H9 (cell line): Measurements from ENCODE around the gene ABHD8. TPM values are rescaled to one million over a fixed set of nuclear protein-coding genes. Genes with fewer than 3 reads are reported as not detected.
A peak's percentile ranks its signal among the peaks of the same experiment; 100 is the strongest.

Source experiments
- DNase-seq: peaks from one replicate; pipeline ENCODE4 v3.0.0-alpha.2; 2017
- H2AFZ ChIP-seq: one replicate; pipeline ENCODE4 v1.6.1; 2013; ENCODE audit warnings: mild to moderate bottlenecking, low read length, control low read depth, moderate library complexity
- H2AK5ac ChIP-seq: 2 replicates; pipeline ENCODE4 v1.6.1; 2013; ENCODE audit warnings: low read length, control low read depth, mixed read lengths; ENCODE audit not compliant: insufficient read length
- H2BK120ac ChIP-seq: one replicate; pipeline ENCODE4 v1.6.1; 2013; ENCODE audit warnings: low read depth, mild to moderate bottlenecking, low read length, control low read depth, inconsistent platforms; ENCODE audit not compliant: poor library complexity, severe bottlenecking
- H2BK12ac ChIP-seq: 2 replicates; pipeline ENCODE4 v1.6.1; 2013; ENCODE audit warnings: low read length, control low read depth, mixed read lengths, low read depth; ENCODE audit not compliant: insufficient read length
- H2BK15ac ChIP-seq: 2 replicates; pipeline ENCODE4 v1.6.1; 2013; ENCODE audit warnings: low read depth, low read length, control low read depth
- H2BK20ac ChIP-seq: one replicate; pipeline ENCODE4 v1.6.1; 2013; ENCODE audit warnings: low read depth, mild to moderate bottlenecking, low read length, control low read depth, inconsistent platforms; ENCODE audit not compliant: poor library complexity, severe bottlenecking
- H2BK5ac ChIP-seq: 2 replicates; pipeline ENCODE4 v1.6.1; 2013; ENCODE audit warnings: low read length, control low read depth, mixed read lengths; ENCODE audit not compliant: insufficient read length
- H3K14ac ChIP-seq: 2 replicates; pipeline ENCODE4 v1.6.1; 2013; ENCODE audit warnings: low read length, control low read depth; ENCODE audit not compliant: insufficient read depth
- H3K18ac ChIP-seq: 2 replicates; pipeline ENCODE4 v1.6.1; 2013; ENCODE audit warnings: low read depth, mild to moderate bottlenecking, mixed read lengths, low read length, control low read depth; ENCODE audit not compliant: insufficient read length
- H3K23ac ChIP-seq: 2 replicates; pipeline ENCODE4 v1.6.1; 2013; ENCODE audit warnings: low read length, control low read depth, mixed read lengths, low read depth; ENCODE audit not compliant: insufficient read length
- H3K23me2 ChIP-seq: 2 replicates; pipeline ENCODE4 v1.6.1; 2013; ENCODE audit warnings: low read depth, mild to moderate bottlenecking, mixed read lengths, low read length, control low read depth; ENCODE audit not compliant: insufficient read length, poor library complexity, severe bottlenecking
- H3K27ac ChIP-seq: 2 replicates; pipeline ENCODE4 v1.5.1; 2013; ENCODE audit warnings: low read length, control low read depth, mixed read lengths, low read depth; ENCODE audit not compliant: insufficient read length
- H3K27me3 ChIP-seq: 2 replicates; pipeline ENCODE4 v1.6.1; 2013; ENCODE audit warnings: low read length, control low read depth, inconsistent platforms; ENCODE audit not compliant: insufficient read depth
- H3K4ac ChIP-seq: 2 replicates; pipeline ENCODE4 v1.6.1; 2013; ENCODE audit warnings: low read depth, mild to moderate bottlenecking, control low read depth, inconsistent platforms, low read length, moderate library complexity
- H3K4me1 ChIP-seq: 2 replicates; pipeline ENCODE4 v1.6.1; 2013; ENCODE audit warnings: low read length, control low read depth, inconsistent platforms; ENCODE audit not compliant: insufficient read depth
- H3K4me2 ChIP-seq: 2 replicates; pipeline ENCODE4 v1.6.1; 2013; ENCODE audit warnings: low read length, control low read depth, mixed read lengths; ENCODE audit not compliant: insufficient read length, insufficient read depth
- H3K56ac ChIP-seq: 2 replicates; pipeline ENCODE4 v1.6.1; 2013; ENCODE audit warnings: low read depth, mild to moderate bottlenecking, mixed read lengths, low read length, control low read depth; ENCODE audit not compliant: insufficient read length
- H3K79me1 ChIP-seq: 2 replicates; pipeline ENCODE4 v1.6.1; 2013; ENCODE audit warnings: low read depth, mild to moderate bottlenecking, moderate library complexity, low read length, control low read depth, inconsistent platforms; ENCODE audit not compliant: insufficient read depth, poor library complexity, severe bottlenecking
- H3K79me2 ChIP-seq: 2 replicates; pipeline ENCODE4 v1.6.1; 2013; ENCODE audit warnings: low read length, control low read depth, inconsistent platforms; ENCODE audit not compliant: insufficient read depth
- H3K9ac ChIP-seq: 2 replicates; pipeline ENCODE4 v1.6.1; 2013; ENCODE audit warnings: low read length, control low read depth, mixed read lengths; ENCODE audit not compliant: insufficient read length; ENCODE audit errors: extremely low read depth
- H3K9me3 ChIP-seq: one replicate; pipeline ENCODE4 v1.6.1; 2013; ENCODE audit warnings: low read depth, low read length, inconsistent platforms; ENCODE audit not compliant: control insufficient read depth
- H3T11ph ChIP-seq: one replicate; pipeline ENCODE4 v1.6.1; 2013; ENCODE audit warnings: mild to moderate bottlenecking, low read length, control low read depth, inconsistent platforms
- H4K20me1 ChIP-seq: one replicate; pipeline ENCODE4 v1.6.1; 2013; ENCODE audit not compliant: control insufficient read depth, insufficient read length, insufficient read depth
- H4K5ac ChIP-seq: 2 replicates; pipeline ENCODE4 v1.6.1; 2013; ENCODE audit warnings: low read depth, mild to moderate bottlenecking, mixed read lengths, low read length, control low read depth; ENCODE audit not compliant: insufficient read length
- H4K8ac ChIP-seq: replicated peaks from 2 replicates; pipeline ENCODE4 v1.6.1; 2013; ENCODE audit warnings: low read length, control low read depth, mixed read lengths, low read depth; ENCODE audit not compliant: insufficient read length
- H4K91ac ChIP-seq: 2 replicates; pipeline ENCODE4 v1.6.1; 2013; ENCODE audit warnings: low read depth, mild to moderate bottlenecking, moderate library complexity, mixed read lengths, low read length, control low read depth; ENCODE audit not compliant: insufficient read length
- H3K27ac Mint-ChIP-seq, 3 experiments: 2 replicates in 2 of 3; 3 replicates in 1 of 3; pipeline ENCODE4 v1.8.0; 2020 to 2021; ENCODE audit warnings: mixed read lengths in 3 of 3, mild to moderate bottlenecking in 1 of 3, moderate library complexity in 1 of 3
- H3K27me3 Mint-ChIP-seq: 2 replicates; pipeline ENCODE4 v1.8.0; 2021; ENCODE audit warnings: low read depth, mild to moderate bottlenecking, moderate library complexity, mixed read lengths
- H3K36me3 Mint-ChIP-seq, 3 experiments: 2 replicates in 2 of 3; 3 replicates in 1 of 3; pipeline ENCODE4 v1.8.0; 2020 to 2021; ENCODE audit warnings: low read depth in 3 of 3, mixed read lengths in 3 of 3; ENCODE audit not compliant: insufficient read depth in 1 of 3
- H3K4me1 Mint-ChIP-seq, 2 experiments: 2 replicates each; pipeline ENCODE4 v1.8.0; 2020; ENCODE audit warnings: mixed read lengths in 2 of 2
- H3K4me3 Mint-ChIP-seq, 2 experiments: 2 replicates in 1 of 2; 3 replicates in 1 of 2; pipeline ENCODE4 v1.8.0; 2020 to 2021; ENCODE audit warnings: mild to moderate bottlenecking in 2 of 2, mixed read lengths in 2 of 2, moderate library complexity in 1 of 2
- H3K9me3 Mint-ChIP-seq, 2 experiments: 2 replicates in 1 of 2; 3 replicates in 1 of 2; pipeline ENCODE4 v1.8.0; 2020; ENCODE audit warnings: mild to moderate bottlenecking in 2 of 2, mixed read lengths in 2 of 2, moderate library complexity in 1 of 2
- WGBS: extraction: QIAGEN DNeasy Blood & Tissue Kit; methylation state at CpG from one replicate; pipeline ENCODE4 v1.1.7; 2013; ENCODE audit warnings: missing lambda C conversion rate, low lambda C conversion rate, mixed read lengths; ENCODE audit not compliant: insufficient read length; ENCODE audit errors: extremely low coverage; 5-methylcytosine and 5-hydroxymethylcytosine counted together
- long read RNA-seq: library from polyadenylated mRNA; unstranded; transcript quantifications from one replicate; pipeline ENCODE4 v2.0.0, GENCODE V29; 2020
- total RNA-seq: library from RNA; stranded (reverse); gene quantifications from 2 replicates; pipeline ENCODE4 v1.2.1, GENCODE V29; 2021
- TF ChIP-seq, protein P1 (sequence below): fragments of 200-600 bp; sonication (generic); conservative IDR thresholded peaks from 3 replicates; pipeline ENCODE4 v1.8.0; 2021; ENCODE audit warnings: antibody characterized with exemption, mild to moderate bottlenecking

ABHD8 gene
- 11.7 and 12.8 TPM in 2 replicates for total RNA-seq
- long read RNA-seq, transcript ABHD8-201 (5 exons, 2,090 nt) = major isoform, 8 of 14 reads
- long read RNA-seq, partial matches to known transcripts = 2 of 14 reads
- long read RNA-seq, other reads (novel, unspliced or antisense) = 4 of 14 reads

GRCh38 chr19:17303167-17303939 lies at the start of gene ABHD8:
Gene ABHD8 (minus strand): TSS chr19:17303425. CDS start chr19:17301616, 1,809 bp downstream.
- peak; percentile 97 for DNase-seq
- Mint-ChIP-seq H3K27me3 (no peaks in the 10 kb centered on the region; the same call in 1 of the 2 replicates), H3K9me3 (peaks cover under 1 to 1% of the 10 kb centered on the region in 2 experiments; a peak in 3 of 5 replicates), H3K4me3 (peak within 1 kb of the TSS; percentile 63 to 76), H3K4me1 (peaks cover 21 to 35% of the 10 kb centered on the region in 2 experiments), H3K36me3 (peaks cover 8 to 18% (median 14%) of the 10 kb centered on the region in 3 experiments), H3K27ac (peak within 1 kb of the TSS in 2 of 3 experiments; percentile 71 to 83; a peak in 4 of 7 replicates)
- no peaks in the 10 kb centered on the region for H3K9me3 ChIP-seq
- TF ChIP-seq, protein P1, sequence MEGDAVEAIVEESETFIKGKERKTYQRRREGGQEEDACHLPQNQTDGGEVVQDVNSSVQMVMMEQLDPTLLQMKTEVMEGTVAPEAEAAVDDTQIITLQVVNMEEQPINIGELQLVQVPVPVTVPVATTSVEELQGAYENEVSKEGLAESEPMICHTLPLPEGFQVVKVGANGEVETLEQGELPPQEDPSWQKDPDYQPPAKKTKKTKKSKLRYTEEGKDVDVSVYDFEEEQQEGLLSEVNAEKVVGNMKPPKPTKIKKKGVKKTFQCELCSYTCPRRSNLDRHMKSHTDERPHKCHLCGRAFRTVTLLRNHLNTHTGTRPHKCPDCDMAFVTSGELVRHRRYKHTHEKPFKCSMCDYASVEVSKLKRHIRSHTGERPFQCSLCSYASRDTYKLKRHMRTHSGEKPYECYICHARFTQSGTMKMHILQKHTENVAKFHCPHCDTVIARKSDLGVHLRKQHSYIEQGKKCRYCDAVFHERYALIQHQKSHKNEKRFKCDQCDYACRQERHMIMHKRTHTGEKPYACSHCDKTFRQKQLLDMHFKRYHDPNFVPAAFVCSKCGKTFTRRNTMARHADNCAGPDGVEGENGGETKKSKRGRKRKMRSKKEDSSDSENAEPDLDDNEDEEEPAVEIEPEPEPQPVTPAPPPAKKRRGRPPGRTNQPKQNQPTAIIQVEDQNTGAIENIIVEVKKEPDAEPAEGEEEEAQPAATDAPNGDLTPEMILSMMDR = peak; percentile 74
- peaks cover 3% of the 10 kb centered on the region; the same call in 1 of the 2 replicates for H3K4me1 ChIP-seq
- no peaks in the 10 kb centered on the region for H3K79me1 ChIP-seq
- no peak within 1 kb of the TSS for H2BK12ac ChIP-seq
- no peak within 1 kb of the TSS for H2BK15ac ChIP-seq
- H2BK120ac ChIP-seq = no peak within 1 kb of the TSS
- no peak within 1 kb of the TSS for H2AFZ ChIP-seq
- H3K18ac ChIP-seq = no peak within 1 kb of the TSS
- H2AK5ac ChIP-seq = no peak within 1 kb of the TSS
- WGBS = no CpG with 5 or more reads among the region's 52 CpGs
- H3K56ac ChIP-seq = no peak within 1 kb of the TSS
- H3K27me3 ChIP-seq = no peaks in the 10 kb centered on the region
- no peak within 1 kb of the TSS for H3K23ac ChIP-seq
- peak within 1 kb of the TSS; percentile 48 for H3K4me2 ChIP-seq
- H4K20me1 ChIP-seq = no peaks in the 10 kb centered on the region
- H3K23me2 ChIP-seq = peaks cover 6% of the 10 kb centered on the region
- no peak within 1 kb of the TSS for H4K5ac ChIP-seq
- no peak within 1 kb of the TSS for H2BK20ac ChIP-seq
- H3K14ac ChIP-seq = 0 out of 2 replicates have a peak within 1 kb of the TSS, but pooled peaks have one; percentile 14
- no peak within 1 kb of the TSS for H3T11ph ChIP-seq
- no peak within 1 kb of the TSS for H2BK5ac ChIP-seq
- no peak within 1 kb of the TSS for H3K9ac ChIP-seq
- H4K8ac ChIP-seq = no peak within 1 kb of the TSS
- H3K79me2 ChIP-seq = no peaks in the 10 kb centered on the region
- no peak within 1 kb of the TSS for H3K4ac ChIP-seq
- H3K27ac ChIP-seq = no peak within 1 kb of the TSS
- no peak within 1 kb of the TSS for H4K91ac ChIP-seq
